Upper lobe of left lung (tissue), 6 donors: ENCODE data around the gene OMA1. TPM values are rescaled to one million over a fixed set of nuclear protein-coding genes. Genes with fewer than 3 reads are reported as not detected.

Source experiments
- ATAC-seq, 2 donors: fragments of 200-7000 bp; cut with Tn5 transposase; one replicate each; pipeline ENCODE4 v1.9.1; 2022; ENCODE audit warnings: mild to moderate bottlenecking in 2 of 2, moderate library complexity in 2 of 2; ENCODE audit not compliant: low FRiP score in 2 of 2
- DNase-seq, 2 donors: peaks; one replicate each; pipeline ENCODE4 v3.0.0-alpha.2; 2019 to 2020
- H3K27ac ChIP-seq, 4 donors: fragments of 200-600 bp; sonication (generic); one replicate each; pipeline ENCODE4 v1.5.1; 2016 to 2019
- H3K27me3 ChIP-seq, 4 donors: fragments of 200-600 bp; sonication (generic); one replicate each; pipeline ENCODE4 v1.5.1; 2017 to 2019
- H3K36me3 ChIP-seq, 4 donors: fragments of 200-600 bp; sonication (generic); one replicate each; pipeline ENCODE4 v1.5.1; 2016 to 2019
- H3K4me1 ChIP-seq, 4 donors: fragments of 200-600 bp; sonication (generic); one replicate each; pipeline ENCODE4 v1.5.1; 2018 to 2019
- H3K4me3 ChIP-seq, 4 donors: fragments of 200-600 bp; sonication (generic); one replicate each; pipeline ENCODE4 v1.5.1; 2017 to 2019; ENCODE audit warnings: mild to moderate bottlenecking in 2 of 4, moderate library complexity in 1 of 4
- H3K9me3 ChIP-seq, 4 donors: fragments of 200-600 bp; sonication (generic); one replicate each; pipeline ENCODE4 v1.5.1; 2018 to 2019
- CTCF ChIP-seq, 6 experiments: fragments of 450-650 bp in 4 of 6; fragments of 200-600 bp in 2 of 6; sonication (generic) in 2 of 6; IDR thresholded peaks; one replicate each; pipeline ENCODE4 v1.5.1; 2016 to 2019; ENCODE audit warnings: antibody characterized with exemption in 6 of 6
- EP300 ChIP-seq, 4 donors: sonication (generic); formaldehyde crosslinking; IDR thresholded peaks; one replicate each; pipeline ENCODE4 v1.5.1; 2017; ENCODE audit warnings: antibody characterized with exemption in 4 of 4, control low read depth in 2 of 4
- POLR2A ChIP-seq, 4 donors: fragments of 450-650 bp; IDR thresholded peaks; one replicate each; pipeline ENCODE4 v1.5.1; 2016 to 2017; ENCODE audit warnings: antibody characterized with exemption in 4 of 4, mild to moderate bottlenecking in 2 of 4
- POLR2AphosphoS5 ChIP-seq, 2 donors: sonication (generic); formaldehyde crosslinking; IDR thresholded peaks; one replicate each; pipeline ENCODE4 v1.5.1; 2017; ENCODE audit warnings: antibody characterized with exemption in 2 of 2
- WGBS, 2 donors: methylation state at CpG; one replicate each; pipeline ENCODE4 v1.1.5; 2017 to 2018; 5-methylcytosine and 5-hydroxymethylcytosine counted together
- total RNA-seq, 6 donors: library from RNA; depleted of rRNA in 4 of 6; stranded (reverse); fragments of >200 nt in 4 of 6; gene quantifications; one replicate each; pipeline versions ENCODE4 v1.1.0 to v1.2.1, GENCODE V29; 2016 to 2021
- donor health status: DM: no; HTN: no; CAD: no; lungs with moderate emphysema.
- donor health status: DM: no; HTN: yes; CAD: no; lungs with severe emphysema.

Gene OMA1
- total RNA-seq, 6 donors from 2014 or later: 4.7 to 35.9 (median 20.7) TPM

- Histone ChIP-seq H3K4me3 (no peak overlapping the region), H3K36me3 (no peaks in the 10 kb centered on the region), H3K4me1 (no peaks in the 10 kb centered on the region), H3K27ac (no peak overlapping the region), H3K9me3 (no peaks in the 10 kb centered on the region), H3K27me3 (no peaks in the 10 kb centered on the region)
- no peak for DNase-seq
- no peak for ATAC-seq
- TF ChIP-seq POLR2A (IDR thresholded peaks at IDR 0.05) (no peak), CTCF (IDR thresholded peaks at IDR 0.05) (no peak), POLR2AphosphoS5 (IDR thresholded peaks at IDR 0.05) (no peak), EP300 (IDR thresholded peaks at IDR 0.05) (no peak)
- 87% methylated on average over 6 of the region's 6 CpGs for WGBS, 2 donors
These were observed 91.7 kb downstream of the OMA1 start for GRCh38 chr1:58454807-58455206.

- H3K27ac ChIP-seq: no peak overlapping the region
- 78 to 84% methylated on average over 9 to 11 of the region's 11 CpGs for WGBS, 2 donors
- no peaks in the 10 kb centered on the region for H3K4me1 ChIP-seq
- TF ChIP-seq CTCF (IDR thresholded peaks at IDR 0.05) (no peak), EP300 (IDR thresholded peaks at IDR 0.05) (no peak), POLR2A (IDR thresholded peaks at IDR 0.05) (no peak), POLR2AphosphoS5 (IDR thresholded peaks at IDR 0.05) (no peak)
- no peaks in the 10 kb centered on the region for H3K36me3 ChIP-seq
- H3K9me3 ChIP-seq: no peaks in the 10 kb centered on the region
- no peaks in the 10 kb centered on the region for H3K27me3 ChIP-seq
- no peak overlapping the region for H3K4me3 ChIP-seq
- DNase-seq: peak in 1 of 2 donors; percentile 39
- ATAC-seq: no peak
These were observed 92.1 kb downstream of the OMA1 start for GRCh38 chr1:58454385-58454784.

- H3K4me3 ChIP-seq: no peak overlapping the region
- no peaks in the 10 kb centered on the region for H3K27me3 ChIP-seq
- H3K36me3 ChIP-seq: no peaks in the 10 kb centered on the region
- no peak overlapping the region for H3K27ac ChIP-seq
- ATAC-seq (no peak), DNase-seq (no peak)
- WGBS, 2 donors: 78 to 85% methylated on average over 14 of the region's 14 CpGs
- H3K4me1 ChIP-seq: no peaks in the 10 kb centered on the region
- TF ChIP-seq POLR2AphosphoS5 (IDR thresholded peaks at IDR 0.05) (no peak), EP300 (IDR thresholded peaks at IDR 0.05) (no peak), CTCF (IDR thresholded peaks at IDR 0.05) (no peak), POLR2A (IDR thresholded peaks at IDR 0.05) (no peak)
- no peaks in the 10 kb centered on the region for H3K9me3 ChIP-seq
These were observed 94.8 kb downstream of the OMA1 start for GRCh38 chr1:58451560-58452191.

GRCh38 chr1:58447886-58448285 is 98.6 kb downstream of the OMA1 start:
- Histone ChIP-seq H3K27ac (no peak overlapping the region), H3K36me3 (no peaks in the 10 kb centered on the region), H3K4me1 (no peaks in the 10 kb centered on the region), H3K4me3 (no peak overlapping the region), H3K9me3 (no peaks in the 10 kb centered on the region), H3K27me3 (no peaks in the 10 kb centered on the region)
- DNase-seq: no peak
- 79 to 82% methylated on average over 2 of the region's 2 CpGs for whole genome bisulfite sequencing, 2 donors
- no peak for ATAC-seq
- TF ChIP-seq POLR2A (IDR thresholded peaks at IDR 0.05) (no peak), EP300 (IDR thresholded peaks at IDR 0.05) (no peak), CTCF (IDR thresholded peaks at IDR 0.05) (no peak)

- H3K27ac ChIP-seq: no peak overlapping the region
- no peak for ATAC-seq
These were observed 99.5 kb downstream of the OMA1 start for GRCh38 chr1:58447042-58447441.

More at GRCh38 chr1:58447042-58447441, 99.5 kb downstream of the OMA1 start:
- WGBS, 2 donors: 91 to 93% methylated on average over 3 of the region's 3 CpGs
- no peaks in the 10 kb centered on the region for H3K9me3 ChIP-seq
- DNase-seq: no peak
- no peaks in the 10 kb centered on the region for H3K36me3 ChIP-seq
- H3K4me3 ChIP-seq: no peak overlapping the region
- H3K4me1 ChIP-seq: no peaks in the 10 kb centered on the region
- no peaks in the 10 kb centered on the region for H3K27me3 ChIP-seq
- TF ChIP-seq POLR2A (IDR thresholded peaks at IDR 0.05): no peak
- TF ChIP-seq POLR2AphosphoS5 (IDR thresholded peaks at IDR 0.05): no peak
- TF ChIP-seq CTCF (IDR thresholded peaks at IDR 0.05): no peak
- TF ChIP-seq EP300 (IDR thresholded peaks at IDR 0.05): no peak
